Middle frontal gyrus (tissue), 1 donor: Measurements from ENCODE around the gene MCC.

Source experiments
- DNase-seq: peaks from one replicate; pipeline ENCODE4 v3.0.0-alpha.2; 2015; ENCODE audit warnings: low spot score; ENCODE audit errors: extremely low spot score

Gene MCC

DNA sequence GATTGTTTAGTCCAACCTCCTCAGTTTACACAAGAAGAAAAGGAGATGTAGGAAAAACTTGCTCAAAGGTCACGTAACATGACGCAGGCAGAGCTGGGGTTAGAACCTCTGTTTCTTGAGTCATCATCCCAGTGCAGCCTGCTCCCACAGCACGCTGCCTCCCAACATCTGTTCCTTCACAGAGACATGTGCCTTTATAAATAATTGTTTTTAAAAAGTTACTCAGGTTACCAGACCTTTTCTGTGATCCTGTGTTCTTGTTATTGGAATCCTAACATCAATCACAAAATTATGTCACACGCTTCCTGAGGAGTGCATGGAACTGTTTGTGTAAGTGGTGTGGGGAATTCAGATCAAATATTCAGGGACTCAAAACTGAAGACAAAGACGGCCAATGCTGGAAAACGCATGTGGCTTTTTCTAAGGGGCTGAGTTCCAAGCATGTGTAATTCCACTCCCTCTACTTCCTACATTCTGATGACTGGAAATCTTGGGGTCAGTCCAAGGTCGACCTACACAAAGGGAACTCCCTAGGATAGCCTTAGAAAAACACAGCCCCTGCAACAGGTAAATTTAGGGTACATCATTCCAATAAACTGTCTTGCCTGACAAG lies 237.8 kb downstream of the MCC start:
- no peak for DNase-seq

GRCh38 chr5:113249206-113249605 lies 239.0 kb downstream of the MCC start:
- DNase-seq, result no peak

GRCh38 chr5:113246361-113246870 lies 241.8 kb downstream of the MCC start:
- no peak for DNase-seq

DNA sequence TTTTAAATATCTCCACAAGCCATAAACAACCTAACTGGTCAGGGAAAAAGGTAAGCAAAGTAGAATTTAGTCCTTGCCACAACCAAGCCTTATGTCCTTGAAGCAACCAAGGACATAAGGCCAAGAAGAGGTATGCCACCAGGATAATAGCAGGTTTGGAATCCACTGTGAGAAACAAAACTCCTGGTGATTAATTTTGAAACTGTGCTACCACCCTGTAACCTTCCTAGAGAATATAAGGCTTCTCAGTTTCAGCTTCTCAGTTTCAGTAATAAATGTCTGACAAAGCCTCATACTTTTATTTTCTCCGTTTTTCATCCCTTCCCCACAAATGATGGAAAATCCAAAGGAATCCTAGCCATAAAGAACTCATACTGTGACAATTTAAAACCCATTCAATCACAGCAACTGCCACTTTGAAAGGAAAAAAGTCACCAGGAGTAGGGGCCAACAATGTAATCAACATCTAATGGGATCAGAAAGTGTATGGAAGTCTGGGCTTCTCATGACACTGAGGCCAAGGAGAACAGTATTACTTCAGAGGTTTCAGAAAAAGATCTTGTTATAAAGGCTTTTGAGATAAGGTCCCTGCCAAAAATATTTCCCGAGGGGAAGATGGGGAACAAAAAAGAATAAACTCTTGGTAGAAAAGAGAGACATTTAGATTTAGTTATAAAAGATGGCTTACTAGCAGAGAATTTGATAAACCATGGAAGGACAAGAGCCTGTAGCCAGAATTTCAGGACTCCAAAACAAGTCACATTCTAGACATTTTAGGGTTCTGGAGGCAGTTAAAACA lies 242.6 kb downstream of the MCC start:
- no peak for DNase-seq

DNA sequence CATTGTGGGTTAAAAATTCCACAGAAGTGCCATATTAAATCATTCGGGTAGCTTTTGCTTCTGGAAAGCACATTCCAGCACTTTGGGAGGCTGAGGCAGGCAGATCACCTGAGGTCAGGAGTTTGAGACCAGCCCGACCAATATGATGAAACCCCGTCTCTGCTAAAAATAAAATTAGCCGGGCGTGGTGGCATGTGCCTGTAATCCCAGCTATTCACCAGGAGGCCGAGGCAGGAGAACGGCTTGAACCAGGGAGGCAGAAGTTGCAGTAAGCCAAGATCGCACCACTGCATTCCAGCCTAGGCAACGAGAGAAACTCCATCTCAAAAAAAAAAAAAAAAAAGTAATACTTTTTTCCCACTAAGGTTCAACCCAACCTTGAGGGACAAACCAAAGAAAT lies 243.3 kb downstream of the MCC start:
- DNase-seq, result no peak

GRCh38 chr5:113243349-113243664 lies 244.9 kb downstream of the MCC start:
- DNase-seq, result no peak

GRCh38 chr5:113242481-113243348 lies 245.5 kb downstream of the MCC start:
- DNase-seq, result no peak

- no peak for DNase-seq
Measured at GRCh38 chr5:113240951-113241726, 247.1 kb downstream of the MCC start.

- no peak for DNase-seq
Measured at GRCh38 chr5:113240032-113240431, 248.2 kb downstream of the MCC start.

DNA sequence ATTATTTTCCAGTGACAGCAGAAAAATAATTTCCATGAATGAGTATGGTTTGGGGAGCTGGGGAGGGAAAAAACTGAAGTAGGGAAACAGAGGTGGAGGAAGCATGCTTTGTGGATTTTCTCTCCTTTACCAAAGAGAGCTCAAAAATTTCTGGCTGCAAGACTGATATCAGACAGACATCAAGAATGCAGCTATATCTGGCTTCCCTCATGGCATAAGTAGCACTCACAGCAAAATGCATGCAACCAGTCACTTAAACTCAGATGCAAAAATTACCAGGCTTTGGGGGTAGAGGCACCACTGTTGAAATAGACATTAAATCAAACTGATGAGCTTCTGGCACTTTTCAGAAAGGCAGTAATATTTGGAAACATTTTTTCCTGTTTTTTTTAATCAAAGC lies 250.4 kb downstream of the MCC start:
- no peak for DNase-seq

- DNase-seq, result no peak
Measured at GRCh38 chr5:113236536-113237288, 251.5 kb downstream of the MCC start.

DNA sequence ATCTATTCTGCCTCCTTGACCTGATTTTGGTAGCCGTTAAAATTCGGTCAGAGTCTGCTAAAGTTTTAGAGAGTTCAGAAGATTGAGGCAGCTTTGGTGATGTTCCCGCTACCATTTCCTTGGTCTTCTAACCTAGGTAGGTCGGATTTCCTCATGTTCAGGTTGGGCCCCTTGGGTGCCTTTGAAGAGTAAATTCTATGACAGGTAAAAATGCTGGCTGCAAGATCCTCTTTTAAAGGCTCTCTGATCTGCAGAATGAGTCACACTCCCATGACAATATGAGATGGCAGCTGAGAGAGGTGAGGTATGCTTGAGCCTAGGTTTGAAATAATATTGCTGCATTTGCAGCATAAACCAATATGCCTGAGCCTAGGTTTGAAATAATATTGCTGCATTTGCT lies 252.4 kb downstream of the MCC start:
- no peak for DNase-seq

DNA sequence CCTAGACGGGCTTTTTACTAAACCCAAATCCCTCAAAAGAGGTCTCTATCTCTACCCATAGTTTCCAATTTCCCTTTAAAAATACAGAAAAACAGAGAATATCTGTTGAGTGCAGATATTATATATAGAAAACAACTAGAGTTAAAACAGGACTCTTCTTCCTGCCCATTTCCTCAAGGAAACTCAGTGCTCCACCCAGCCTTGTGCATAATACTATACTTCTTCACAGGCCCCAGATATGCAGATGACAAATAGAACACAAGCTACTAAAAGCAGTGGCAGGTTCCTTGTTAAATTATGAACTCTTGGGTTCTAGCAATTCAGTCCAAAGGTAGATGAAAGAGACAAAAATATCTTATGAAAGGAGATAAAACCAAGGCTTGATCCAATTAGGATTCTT lies 253.7 kb downstream of the MCC start:
- no peak for DNase-seq

DNA sequence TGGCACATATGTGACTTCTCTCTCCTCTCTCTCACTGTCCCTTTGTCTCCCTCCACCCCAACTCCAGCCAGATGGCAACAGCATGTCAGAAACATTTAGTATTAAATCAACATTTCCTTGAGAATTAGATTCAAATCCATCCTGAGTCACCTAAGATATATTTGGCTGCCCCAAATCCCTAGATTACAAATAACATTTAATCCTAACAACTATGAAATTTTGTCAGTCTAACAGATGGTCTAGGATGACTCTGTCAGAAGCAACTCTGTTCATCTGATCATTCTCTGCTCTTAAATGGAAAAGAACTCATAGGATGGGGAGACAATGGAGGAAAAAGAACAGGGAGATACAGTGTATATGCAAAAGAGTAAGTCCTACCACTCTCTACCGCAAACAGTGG lies 254.6 kb downstream of the MCC start:
- DNase-seq, result no peak

- no peak for DNase-seq
Measured at GRCh38 chr5:113232667-113233066, 255.6 kb downstream of the MCC start.

DNA sequence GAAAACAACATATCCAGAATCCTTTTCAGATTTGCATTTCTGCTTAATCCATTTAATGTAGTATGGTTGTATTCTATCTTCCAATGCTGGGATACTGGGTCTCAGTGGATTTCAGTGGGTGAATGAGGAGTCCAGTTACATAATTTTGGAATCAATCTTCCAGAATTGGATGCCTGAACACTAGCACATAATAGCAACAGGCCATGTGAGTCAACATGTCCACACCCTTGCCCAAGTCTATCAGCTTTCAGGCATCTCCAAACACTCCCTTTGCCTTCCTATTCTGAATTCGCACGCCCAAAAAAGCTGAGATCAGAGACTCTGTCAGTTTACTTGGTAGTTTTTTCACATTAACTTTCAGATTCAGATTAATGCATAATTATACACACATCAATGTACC lies 256.0 kb downstream of the MCC start:
- no peak for DNase-seq

GRCh38 chr5:113231653-113232000 lies 256.6 kb downstream of the MCC start:
- no peak for DNase-seq

DNA sequence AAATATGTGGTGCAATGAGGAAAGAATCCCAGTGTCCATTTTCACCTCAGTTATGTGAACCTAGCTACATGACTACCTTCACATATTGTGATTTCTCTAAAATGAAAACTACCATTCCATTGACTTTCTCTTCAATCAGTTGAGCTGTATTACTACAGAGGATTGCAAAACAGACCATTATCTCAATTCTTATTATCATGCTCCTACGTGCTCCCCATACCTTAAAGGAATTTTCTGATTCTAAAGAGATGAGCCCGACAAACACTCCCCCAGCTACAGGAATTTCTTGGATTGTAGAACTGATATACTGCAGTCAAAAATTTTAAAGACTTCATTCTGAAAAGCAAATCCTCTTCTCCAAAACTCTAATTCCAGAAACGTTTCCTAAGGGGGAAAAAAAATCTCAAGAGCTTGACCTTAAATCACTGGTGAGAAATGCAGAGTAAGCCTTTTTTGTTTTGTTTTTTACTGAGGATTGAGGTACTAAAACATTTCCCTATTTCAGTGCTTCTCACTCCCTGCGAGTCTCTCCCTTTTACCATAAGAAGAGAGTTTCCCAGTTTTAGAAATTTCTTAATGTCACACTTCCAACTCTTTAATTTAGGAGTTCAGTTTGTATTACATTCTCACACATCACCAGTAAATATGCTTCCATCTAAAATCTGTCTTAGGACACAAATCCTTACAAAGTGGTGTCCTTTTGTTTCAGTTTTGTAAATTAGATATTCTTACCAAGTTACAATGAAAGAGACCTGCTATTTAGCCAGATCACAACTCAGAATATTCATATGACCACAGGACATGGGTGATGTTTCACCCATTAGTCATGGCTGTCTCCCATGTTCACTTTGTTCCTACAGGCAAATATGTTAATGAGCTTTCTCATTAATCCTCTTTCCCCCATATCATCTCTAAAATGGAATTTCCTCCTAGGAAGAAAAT lies 257.3 kb downstream of the MCC start:
- DNase-seq, result no peak

DNA sequence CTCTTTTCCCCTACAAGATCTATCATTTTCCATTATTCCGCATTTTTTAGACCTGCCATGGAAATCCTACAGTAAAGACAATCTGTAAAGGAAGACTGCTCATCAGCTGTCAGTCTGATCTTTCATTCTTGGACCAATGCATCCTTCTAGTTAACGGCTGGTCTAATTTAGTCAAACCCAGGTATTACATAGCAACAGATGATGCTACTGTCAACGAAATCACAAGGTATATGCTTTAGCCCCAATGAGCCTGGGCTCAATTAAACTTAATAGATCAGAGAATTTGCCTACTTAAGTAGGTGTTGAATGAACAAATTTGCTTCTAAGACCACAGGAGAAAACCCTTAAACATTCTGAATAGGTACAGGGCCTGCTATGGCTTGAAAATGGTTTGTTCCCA lies 260.5 kb downstream of the MCC start:
- no peak for DNase-seq
